IMR-90 (cell line): ENCODE data around the gene SYTL2. TPM values are rescaled to one million over a fixed set of nuclear protein-coding genes. Genes with fewer than 3 reads are reported as not detected.

ENCODE experiments used
- ATAC-seq: fragments of 200-7000 bp; cut with Tn5 transposase; 2 replicates; pipeline ENCODE4 v1.9.1; 2020; ENCODE audit warnings: low read depth, mild to moderate bottlenecking, moderate library complexity
- BruUV-seq: library from RNA; stranded (reverse); fragments of 400-500 nt; replicated peaks from 2 replicates; lab custom pipeline; 2021; lab: Mats Ljungman, UMichigan
- CTCF ChIA-PET: fragments of 300-600 bp; formaldehyde crosslinking; extraction: SDS; loops from one replicate; lab custom pipeline; 2021; ENCODE audit warnings: antibody characterized with exemption; lab: Yijun Ruan, JAX
- POLR2A ChIA-PET: fragments of 300-600 bp; sonication (Branson Sonifier 250); formaldehyde crosslinking; loops from one replicate; lab custom pipeline; 2022; ENCODE audit warnings: antibody characterized with exemption; ENCODE audit not compliant: unreplicated experiment; lab: Charles Lee
- DNase-seq: peaks from one replicate; pipeline ENCODE4 v3.0.0; 2013
- H2AFZ ChIP-seq: replicated peaks from 2 replicates; pipeline ENCODE3; 2013; ENCODE audit warnings: low read length, mild to moderate bottlenecking; ENCODE audit not compliant: poor library complexity
- H2AK5ac ChIP-seq: 2 replicates; pipeline ENCODE4 v1.6.1; 2013; ENCODE audit warnings: low read depth, low read length, inconsistent platforms
- H2AK9ac ChIP-seq: replicated peaks from 2 replicates; pipeline ENCODE3; 2013; ENCODE audit warnings: mild to moderate bottlenecking, low read depth, low read length, moderate library complexity; ENCODE audit not compliant: poor library complexity
- H2BK120ac ChIP-seq: 2 replicates; pipeline ENCODE4 v1.6.1; 2013; ENCODE audit warnings: low read depth, low read length, inconsistent platforms
- H2BK15ac ChIP-seq: 3 replicates; pipeline ENCODE4 v1.6.1; 2013; ENCODE audit warnings: low read depth, low read length, inconsistent platforms
- H2BK20ac ChIP-seq: 2 replicates; pipeline ENCODE4 v1.6.1; 2013; ENCODE audit warnings: low read depth, mild to moderate bottlenecking, inconsistent platforms, low read length, moderate library complexity
- H2BK5ac ChIP-seq: 2 replicates; pipeline ENCODE4 v1.6.1; 2013; ENCODE audit warnings: mild to moderate bottlenecking, low read depth, low read length, inconsistent platforms; ENCODE audit not compliant: poor library complexity, severe bottlenecking
- H3K14ac ChIP-seq: replicated peaks from 2 replicates; pipeline ENCODE4 v1.6.1; 2013; ENCODE audit warnings: low read depth, low read length, inconsistent platforms
- H3K18ac ChIP-seq: 2 replicates; pipeline ENCODE4 v1.6.1; 2013; ENCODE audit warnings: low read depth, low read length, control low read depth
- H3K23ac ChIP-seq: 2 replicates; pipeline ENCODE4 v1.6.1; 2013; ENCODE audit warnings: low read depth, low read length, inconsistent platforms
- H3K27ac ChIP-seq: 2 replicates; pipeline ENCODE4 v1.5.1; 2013; ENCODE audit warnings: mild to moderate bottlenecking, control low read depth, low read length; ENCODE audit not compliant: insufficient read depth
- H3K27me3 ChIP-seq: 2 replicates; pipeline ENCODE4 v1.6.1; 2013; ENCODE audit warnings: low read length; ENCODE audit not compliant: control insufficient read depth, insufficient read depth
- H3K36me3 ChIP-seq: 2 replicates; pipeline ENCODE4 v1.6.1; 2013; ENCODE audit warnings: low read length, mixed read lengths; ENCODE audit not compliant: control insufficient read depth, insufficient read depth
- H3K4ac ChIP-seq: 2 replicates; pipeline ENCODE4 v1.6.1; 2013; ENCODE audit warnings: low read depth, low read length, inconsistent platforms
- H3K4me1 ChIP-seq: 2 replicates; pipeline ENCODE4 v1.6.1; 2013; ENCODE audit warnings: low read length, mixed read lengths; ENCODE audit not compliant: control insufficient read depth, insufficient read depth
- H3K4me2 ChIP-seq: 2 replicates; pipeline ENCODE4 v1.6.1; 2013; ENCODE audit warnings: low read depth, mild to moderate bottlenecking, control low read depth, low read length, moderate library complexity
- H3K4me3 ChIP-seq: 2 replicates; pipeline ENCODE4 v1.5.1; 2013; ENCODE audit warnings: low read depth, mild to moderate bottlenecking, control low read depth, low read length, moderate library complexity; ENCODE audit not compliant: insufficient read depth
- H3K56ac ChIP-seq: 2 replicates; pipeline ENCODE4 v1.6.1; 2013; ENCODE audit warnings: low read length, inconsistent platforms; ENCODE audit not compliant: insufficient read depth; ENCODE audit errors: extremely low read depth
- H3K79me1 ChIP-seq, 2 experiments: 2 replicates each; pipeline ENCODE4 v1.6.1; 2013; ENCODE audit warnings: low read length in 2 of 2, inconsistent platforms in 1 of 2, low read depth in 1 of 2
- H3K9ac ChIP-seq: 2 replicates; pipeline ENCODE4 v1.6.1; 2013; ENCODE audit warnings: low read depth, low read length, control low read depth
- H3K9me1 ChIP-seq: 2 replicates; pipeline ENCODE4 v1.6.1; 2013; ENCODE audit warnings: low read length, inconsistent platforms; ENCODE audit not compliant: insufficient read depth
- H3K9me3 ChIP-seq: 2 replicates; pipeline ENCODE4 v1.6.1; 2013; ENCODE audit warnings: low read length; ENCODE audit not compliant: control insufficient read depth, insufficient read depth
- H4K20me1 ChIP-seq: 2 replicates; pipeline ENCODE4 v1.6.1; 2013; ENCODE audit warnings: low read length, inconsistent platforms; ENCODE audit not compliant: insufficient read depth
- H4K5ac ChIP-seq: 2 replicates; pipeline ENCODE4 v1.6.1; 2013; ENCODE audit warnings: mild to moderate bottlenecking, low read depth, low read length, control low read depth
- H4K8ac ChIP-seq, 2 experiments: 2 replicates each; pipeline ENCODE4 v1.6.1; 2013; ENCODE audit warnings: low read depth in 2 of 2, low read length in 2 of 2, control low read depth in 1 of 2, inconsistent platforms in 1 of 2
- H4K91ac ChIP-seq: 2 replicates; pipeline ENCODE4 v1.6.1; 2013; ENCODE audit warnings: low read depth, low read length, inconsistent platforms; ENCODE audit not compliant: insufficient read depth
- BHLHE40 ChIP-seq: fragments of 150-350 bp; IDR thresholded peaks from 2 replicates; pipeline ENCODE4 v1.6.1; 2016; ENCODE audit warnings: mild to moderate bottlenecking, low read depth, low read length
- CEBPB ChIP-seq: IDR thresholded peaks from 2 replicates; pipeline ENCODE4 v1.6.1; 2012; ENCODE audit warnings: low read depth, low read length, improper control_type of control experiment
- CHD1 ChIP-seq: IDR thresholded peaks from 2 replicates; pipeline ENCODE4 v1.6.1; 2012; ENCODE audit warnings: low read depth, low read length, improper control_type of control experiment
- ELK1 ChIP-seq: fragments of 150-350 bp; IDR thresholded peaks from 2 replicates; pipeline ENCODE4 v1.6.1; 2016; ENCODE audit warnings: low read depth, mild to moderate bottlenecking, low read length, moderate library complexity, borderline replicate concordance
- FOS ChIP-seq: fragments of 150-350 bp; IDR thresholded peaks from 2 replicates; pipeline ENCODE4 v1.6.1; 2016; ENCODE audit warnings: low read depth, low read length
- MAFK ChIP-seq: IDR thresholded peaks from 2 replicates; pipeline ENCODE4 v1.6.1; 2012; ENCODE audit warnings: low read depth, low read length, improper control_type of control experiment
- MAZ ChIP-seq: IDR thresholded peaks from 2 replicates; pipeline ENCODE4 v1.6.1; 2012; ENCODE audit warnings: low read depth, mild to moderate bottlenecking, low read length, improper control_type of control experiment, moderate library complexity, borderline replicate concordance
- MXI1 ChIP-seq: IDR thresholded peaks from 2 replicates; pipeline ENCODE4 v1.6.1; 2012; ENCODE audit warnings: low read depth, mild to moderate bottlenecking, low read length, moderate library complexity, borderline replicate concordance
- NFE2L2 ChIP-seq: fragments of 150-350 bp; IDR thresholded peaks from 2 replicates; pipeline ENCODE4 v1.6.1; 2016; ENCODE audit warnings: low read depth, mild to moderate bottlenecking, low read length
- POLR2A ChIP-seq: IDR thresholded peaks from 2 replicates; pipeline ENCODE4 v1.6.1; 2012; ENCODE audit warnings: mild to moderate bottlenecking, low read depth, low read length
- RAD21 ChIP-seq: IDR thresholded peaks from 2 replicates; pipeline ENCODE4 v1.6.1; 2012; ENCODE audit warnings: low read length, improper control_type of control experiment
- RCOR1 ChIP-seq: IDR thresholded peaks from 2 replicates; pipeline ENCODE4 v1.6.1; 2012; ENCODE audit warnings: mild to moderate bottlenecking, low read length, improper control_type of control experiment; ENCODE audit not compliant: insufficient replicate concordance
- RFX5 ChIP-seq: IDR thresholded peaks from 2 replicates; pipeline ENCODE4 v1.8.0; 2012; ENCODE audit warnings: low read depth, mild to moderate bottlenecking, low read length, moderate library complexity
- SMC3 ChIP-seq: fragments of 150-350 bp; IDR thresholded peaks from 2 replicates; pipeline ENCODE4 v1.6.1; 2016; ENCODE audit warnings: low read depth, mild to moderate bottlenecking, antibody characterized with exemption, low read length, moderate library complexity
- USF2 ChIP-seq: fragments of 150-350 bp; IDR thresholded peaks from 2 replicates; pipeline ENCODE4 v1.6.1; 2017; ENCODE audit warnings: mild to moderate bottlenecking, antibody characterized with exemption, low read length, low read depth
- WGBS, 2 experiments: methylation state at CpG; one replicate each; pipeline versions ENCODE4 v1.1.5 to v1.1.7; 2013; ENCODE audit warnings: missing lambda C conversion rate in 2 of 2; ENCODE audit not compliant: insufficient read length in 1 of 2; ENCODE audit errors: extremely low coverage in 2 of 2; 5-methylcytosine and 5-hydroxymethylcytosine counted together
- dilution Hi-C: fragments of 300-500 bp; cut with HindIII; formaldehyde crosslinking; loops from one replicate; pipeline ENCODE4 v1.14.3; 2018; ENCODE audit warnings: low sequenced_read_pairs; ENCODE audit not compliant: unreplicated experiment
- in situ Hi-C: fragments of 300-500 bp; cut with MboI; formaldehyde crosslinking; loops from 3 replicates; pipeline ENCODE4 v1.14.3; 2019; ENCODE audit warnings: low sequenced_read_pairs, inconsistent platforms, mixed read lengths
- intact Hi-C: fragments of 100-400 bp; cut with micrococcal nuclease; formaldehyde crosslinking; loops from 2 replicates; pipeline ENCODE4 v1.10.0; 2022
- polyA plus RNA-seq, 3 experiments: library from polyadenylated mRNA; depleted of rRNA; stranded (reverse); fragments of >200 nt; gene quantifications; 2 replicates each; pipeline ENCODE4 v1.2.3, GENCODE V29; 2012; ENCODE audit warnings: low replicate concordance in 1 of 3
- total RNA-seq: library from RNA; depleted of rRNA; stranded (reverse); fragments of >200 nt; gene quantifications from 2 replicates; pipeline ENCODE4 v1.2.3, GENCODE V29; 2012
- TF ChIP-seq, protein P1 (sequence below): conservative IDR thresholded peaks from 2 replicates; pipeline ENCODE4 v1.5.1; 2012; ENCODE audit warnings: mild to moderate bottlenecking, low read depth, low read length, improper control_type of control experiment

SYTL2 gene
- total and polyA plus RNA-seq, 2 of the 4 experiments (the other 2 are of a cell fraction) = 45.2 to 70.0 TPM

DNA sequence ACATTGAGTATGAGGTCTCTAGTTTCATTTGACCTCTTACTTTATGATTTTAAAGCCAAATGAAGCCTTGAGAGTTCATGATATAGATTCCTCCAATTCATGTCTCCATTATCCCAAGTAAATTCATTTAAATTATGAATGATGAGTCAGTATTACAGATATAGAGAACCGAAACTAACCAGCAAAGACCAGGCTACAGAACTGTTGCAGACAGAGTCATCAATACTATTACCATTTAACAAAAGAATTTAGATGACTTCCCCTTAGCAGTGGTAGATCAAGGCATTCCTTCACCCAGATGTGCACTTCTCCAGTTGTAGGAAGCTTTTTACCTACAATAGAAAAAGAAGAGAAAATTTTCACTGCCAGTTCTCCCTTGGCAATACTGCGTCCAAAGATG is 113.2 kb downstream of the SYTL2 start:
- in situ Hi-C loops (loop anchor here (25.0 kb wide), 1 partner anchor 590 kb away; no protein-coding TSS in a partner anchor), dilution Hi-C loops (no loop called here), intact Hi-C loops (no loop called here)
- H3K9me3 ChIP-seq = no peaks in the 10 kb centered on the region
- H4K91ac ChIP-seq = no peak overlapping the region
- BruUV-seq = no TSS peak
- H4K20me1 ChIP-seq = no peaks in the 10 kb centered on the region
- H3K36me3 ChIP-seq = peaks cover 23% of the 10 kb centered on the region
- no peak overlapping the region for H2BK5ac ChIP-seq
- no CpG with 5 or more reads among the region's 2 CpGs for WGBS, 2 experiments
- 0 out of 4 replicates have a peak, but pooled peaks cover 0 to 2% of the 10 kb centered on the region in 2 experiments for H3K79me1 ChIP-seq
- no peak overlapping the region for H2AK9ac ChIP-seq
- H3K23ac ChIP-seq = no peak overlapping the region
- ATAC-seq (no peak), DNase-seq (no peak)
- H2BK120ac ChIP-seq = no peak overlapping the region
- H3K9ac ChIP-seq = no peak overlapping the region
- H3K56ac ChIP-seq = no peak overlapping the region
- no peak overlapping the region for H2BK15ac ChIP-seq
- no peak overlapping the region for H4K5ac ChIP-seq
- POLR2A ChIA-PET = interaction anchor here (0.6 kb wide), 1 partner anchor 639 kb away, joined by 4 read pairs; no protein-coding TSS in a partner anchor
- no peak overlapping the region for H2AFZ ChIP-seq
- no peaks in the 10 kb centered on the region for H3K27me3 ChIP-seq
- no peak overlapping the region for H2BK20ac ChIP-seq
- H3K9me1 ChIP-seq = no peaks in the 10 kb centered on the region
- peaks cover 6% of the 10 kb centered on the region for H3K4me1 ChIP-seq
- H3K4me2 ChIP-seq = no peak overlapping the region
- no peak overlapping the region for H3K27ac ChIP-seq
- no peak overlapping the region for H3K14ac ChIP-seq
- no peak overlapping the region for H2AK5ac ChIP-seq
- H4K8ac ChIP-seq = no peak overlapping the region
- no peak overlapping the region for H3K4me3 ChIP-seq
- no peak for TF ChIP-seq NFE2L2
- no peak for TF ChIP-seq BHLHE40
- no peak for TF ChIP-seq POLR2A
- TF ChIP-seq RAD21 = no peak
- no peak for TF ChIP-seq FOS
- no peak for TF ChIP-seq MXI1
- TF ChIP-seq MAFK = no peak
- no peak for TF ChIP-seq CHD1
- no peak for TF ChIP-seq MAZ
- no peak for TF ChIP-seq SMC3
- no peak for TF ChIP-seq ELK1
- no peak for TF ChIP-seq RFX5
- TF ChIP-seq USF2 = no peak
- TF ChIP-seq, protein P1, sequence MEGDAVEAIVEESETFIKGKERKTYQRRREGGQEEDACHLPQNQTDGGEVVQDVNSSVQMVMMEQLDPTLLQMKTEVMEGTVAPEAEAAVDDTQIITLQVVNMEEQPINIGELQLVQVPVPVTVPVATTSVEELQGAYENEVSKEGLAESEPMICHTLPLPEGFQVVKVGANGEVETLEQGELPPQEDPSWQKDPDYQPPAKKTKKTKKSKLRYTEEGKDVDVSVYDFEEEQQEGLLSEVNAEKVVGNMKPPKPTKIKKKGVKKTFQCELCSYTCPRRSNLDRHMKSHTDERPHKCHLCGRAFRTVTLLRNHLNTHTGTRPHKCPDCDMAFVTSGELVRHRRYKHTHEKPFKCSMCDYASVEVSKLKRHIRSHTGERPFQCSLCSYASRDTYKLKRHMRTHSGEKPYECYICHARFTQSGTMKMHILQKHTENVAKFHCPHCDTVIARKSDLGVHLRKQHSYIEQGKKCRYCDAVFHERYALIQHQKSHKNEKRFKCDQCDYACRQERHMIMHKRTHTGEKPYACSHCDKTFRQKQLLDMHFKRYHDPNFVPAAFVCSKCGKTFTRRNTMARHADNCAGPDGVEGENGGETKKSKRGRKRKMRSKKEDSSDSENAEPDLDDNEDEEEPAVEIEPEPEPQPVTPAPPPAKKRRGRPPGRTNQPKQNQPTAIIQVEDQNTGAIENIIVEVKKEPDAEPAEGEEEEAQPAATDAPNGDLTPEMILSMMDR = no peak
- no peak for TF ChIP-seq RCOR1
- TF ChIP-seq CEBPB = no peak
- H3K18ac ChIP-seq = no peak overlapping the region
- no peak overlapping the region for H3K4ac ChIP-seq
- CTCF ChIA-PET = no interaction called here
